Stomach (tissue), 4 donors: ENCODE results near the gene ADAM15.

Source experiments
- POLR2A ChIP-seq, 4 donors: fragments of 450-650 bp; IDR thresholded peaks; one replicate each; pipeline ENCODE4 v1.6.1; 2016; ENCODE audit warnings: antibody characterized with exemption in 4 of 4, control low read depth in 2 of 4, mild to moderate bottlenecking in 1 of 4, moderate library complexity in 1 of 4
- TF ChIP-seq, protein P1 (sequence below), 7 experiments: fragments of 450-650 bp in 4 of 7; fragments of 200-600 bp in 3 of 7; sonication (generic) in 3 of 7; IDR thresholded peaks; one replicate each; pipeline ENCODE4 v1.5.1; 2016 to 2019; ENCODE audit warnings: antibody characterized with exemption in 7 of 7, control low read depth in 2 of 7, mild to moderate bottlenecking in 1 of 7

DNA sequence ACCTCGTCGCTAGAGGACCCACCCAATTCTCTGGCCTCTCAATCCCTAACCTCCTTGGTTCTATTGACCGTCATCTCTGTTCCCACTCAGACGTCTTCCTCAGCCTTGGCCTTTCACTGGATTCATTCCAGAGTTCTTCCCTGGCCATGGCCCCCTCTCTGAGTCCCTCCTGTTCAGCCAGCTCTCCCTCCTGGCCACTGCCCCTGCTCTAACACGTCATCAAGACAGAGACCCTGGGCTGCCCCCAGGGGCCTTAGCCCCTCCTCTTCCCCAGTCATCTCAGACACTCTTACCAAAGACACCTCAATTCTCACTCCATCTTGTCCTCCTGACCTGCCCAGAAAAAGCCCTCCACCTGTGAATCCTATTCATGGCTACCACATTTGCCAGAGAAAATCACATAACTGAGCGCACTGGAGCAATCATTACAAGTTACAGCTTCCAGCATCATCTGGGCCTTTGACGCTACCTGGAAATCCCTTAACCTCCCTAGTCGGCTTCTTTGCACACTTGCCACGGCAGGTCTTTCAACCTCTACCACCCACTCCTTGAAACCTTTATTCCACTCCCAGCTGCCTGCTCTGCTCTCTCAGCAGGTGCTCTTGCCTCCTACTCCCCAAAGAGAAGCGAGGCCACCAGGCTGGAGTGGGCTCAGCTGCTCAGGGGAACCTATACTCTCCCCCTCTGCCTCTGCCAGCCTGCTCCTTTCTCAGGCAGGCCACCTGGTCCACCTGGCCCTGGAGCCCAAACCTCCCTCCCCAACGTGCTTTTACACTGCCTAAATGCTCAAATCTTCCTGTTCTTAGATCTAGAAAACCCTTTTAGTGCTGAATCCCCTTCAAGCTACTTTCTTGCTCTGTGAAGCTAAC is 31.5 kb upstream of the ADAM15 start:
- TF ChIP-seq, protein P1, sequence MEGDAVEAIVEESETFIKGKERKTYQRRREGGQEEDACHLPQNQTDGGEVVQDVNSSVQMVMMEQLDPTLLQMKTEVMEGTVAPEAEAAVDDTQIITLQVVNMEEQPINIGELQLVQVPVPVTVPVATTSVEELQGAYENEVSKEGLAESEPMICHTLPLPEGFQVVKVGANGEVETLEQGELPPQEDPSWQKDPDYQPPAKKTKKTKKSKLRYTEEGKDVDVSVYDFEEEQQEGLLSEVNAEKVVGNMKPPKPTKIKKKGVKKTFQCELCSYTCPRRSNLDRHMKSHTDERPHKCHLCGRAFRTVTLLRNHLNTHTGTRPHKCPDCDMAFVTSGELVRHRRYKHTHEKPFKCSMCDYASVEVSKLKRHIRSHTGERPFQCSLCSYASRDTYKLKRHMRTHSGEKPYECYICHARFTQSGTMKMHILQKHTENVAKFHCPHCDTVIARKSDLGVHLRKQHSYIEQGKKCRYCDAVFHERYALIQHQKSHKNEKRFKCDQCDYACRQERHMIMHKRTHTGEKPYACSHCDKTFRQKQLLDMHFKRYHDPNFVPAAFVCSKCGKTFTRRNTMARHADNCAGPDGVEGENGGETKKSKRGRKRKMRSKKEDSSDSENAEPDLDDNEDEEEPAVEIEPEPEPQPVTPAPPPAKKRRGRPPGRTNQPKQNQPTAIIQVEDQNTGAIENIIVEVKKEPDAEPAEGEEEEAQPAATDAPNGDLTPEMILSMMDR (IDR thresholded peaks at IDR 0.05): no peak
- TF ChIP-seq POLR2A (IDR thresholded peaks at IDR 0.05): no peak
